GM12892 (cell line): ENCODE data around the gene SMARCC1.

Source experiments
- POLR2A ChIP-seq: IDR thresholded peaks from 2 replicates; pipeline ENCODE4 v1.6.1; 2011; ENCODE audit warnings: low read depth, low read length, control low read depth
- POLR2AphosphoS5 ChIP-seq: IDR thresholded peaks from 2 replicates; pipeline ENCODE4 v1.6.1; 2011; ENCODE audit warnings: low read depth, low read length, control low read depth
- TAF1 ChIP-seq: IDR thresholded peaks from 2 replicates; pipeline ENCODE4 v1.6.1; 2011; ENCODE audit warnings: low read depth, mild to moderate bottlenecking, control low read depth, low read length, borderline replicate concordance

DNA sequence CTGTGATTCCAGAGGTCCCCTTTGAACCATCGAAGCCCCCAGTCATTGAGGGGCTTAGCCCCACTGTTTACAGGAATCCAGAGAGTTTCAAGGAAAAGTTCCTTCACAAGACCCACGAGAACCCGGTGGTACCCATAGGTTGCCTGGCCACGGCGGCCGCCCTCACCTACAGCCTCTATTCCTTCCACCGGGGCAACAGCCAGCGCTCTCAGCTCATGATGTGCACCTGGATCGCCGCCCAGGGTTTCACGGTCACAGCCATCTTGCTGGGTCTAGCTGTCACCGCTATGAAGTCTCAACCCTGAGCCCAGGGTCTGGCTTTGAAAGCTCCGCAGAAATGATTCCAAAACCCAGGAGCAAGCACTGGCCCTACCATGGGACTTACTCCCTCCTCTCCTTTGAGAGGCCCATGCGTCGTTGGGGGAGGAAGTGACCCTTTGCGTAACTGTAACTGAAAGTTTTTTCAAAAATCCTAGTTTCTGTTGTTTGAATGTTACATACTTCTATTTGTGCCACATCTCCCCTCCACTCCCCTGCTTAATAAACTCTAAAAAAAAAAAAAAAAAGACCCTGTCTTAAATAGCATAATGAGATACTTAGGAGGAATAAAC is 118.0 kb downstream of the SMARCC1 start:
- TF ChIP-seq POLR2A (no peak), TAF1 (no peak), POLR2AphosphoS5 (no peak)
